SK-N-MC (cell line): ENCODE measurements around the gene RTCA.

Source experiments
- EZH2 ChIP-seq: fragments of 200-600 bp; sonication (generic); IDR thresholded peaks from one replicate; pipeline ENCODE4 v1.6.1; 2017; ENCODE audit warnings: antibody characterized with exemption
- POLR2AphosphoS5 ChIP-seq: IDR thresholded peaks from 2 replicates; pipeline ENCODE4 v1.6.1; 2012; ENCODE audit warnings: mild to moderate bottlenecking, low read depth, low read length, borderline replicate concordance

GRCh38 chr1:100321100-100321493 lies 55.1 kb downstream of the RTCA start:
- no peak for TF ChIP-seq POLR2AphosphoS5
- no peak for TF ChIP-seq EZH2
